ENCODE measurements around the gene YIPF4. TPM values are rescaled to one million over a fixed set of nuclear protein-coding genes. Genes with fewer than 3 reads are reported as not detected.
"Not testable (repeated sequence)": the region's sequence is repeated elsewhere in the genome, so short reads cannot be mapped to it uniquely, and the experiment has no call there.

YIPF4 gene
- total RNA-seq, 2 donors from 2014 or later = 24.9 to 25.8 TPM

DNA sequence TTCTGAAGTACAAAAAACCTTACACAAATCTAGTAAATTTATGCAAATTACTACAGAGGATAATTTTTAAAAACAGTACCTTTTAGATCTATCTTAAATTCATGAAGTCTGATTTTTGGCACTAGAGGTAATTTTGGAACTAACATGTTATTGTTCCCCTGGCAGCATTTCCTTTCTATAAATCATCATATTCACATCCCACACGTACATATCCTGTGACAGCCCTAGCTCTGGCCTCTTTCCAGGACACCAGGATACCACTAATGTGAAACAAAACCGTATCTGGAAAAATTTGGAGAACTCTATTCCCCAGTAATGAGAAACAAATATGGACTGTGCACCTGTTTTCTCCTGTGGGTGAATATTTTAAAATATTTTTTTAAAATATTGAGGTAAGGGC lies 65.1 kb downstream of the YIPF4 start:
- H3K27ac Mint-ChIP-seq = no peak overlapping the region
- H3K9ac ChIP-seq (ENCODE audit: extremely low read depth, low read length, poor library complexity, severe bottlenecking) = no peak overlapping the region

GRCh38 chr2:32350797-32351196 lies 73.1 kb downstream of the YIPF4 start:
- not testable (repeated sequence) for H3K27me3 Mint-ChIP-seq (ENCODE audit: insufficient read depth); H3K27ac ChIP-seq (ENCODE audit: low read depth, low read length); H3K4me3 Mint-ChIP-seq; H3K4me1 Mint-ChIP-seq; H3K9me3 Mint-ChIP-seq; H3K36me3 Mint-ChIP-seq (ENCODE audit: low read depth); DNase-seq; H3K4me1 ChIP-seq (ENCODE audit: control insufficient read depth, insufficient read depth, low read length); H3K27ac Mint-ChIP-seq; H3K36me3 ChIP-seq (ENCODE audit: control insufficient read depth, insufficient read depth, low read length); H3K4me3 ChIP-seq (ENCODE audit: low read length); H3K9me3 ChIP-seq (ENCODE audit: control insufficient read depth, low read length); H3K27me3 ChIP-seq (ENCODE audit: control insufficient read depth, insufficient read depth, low read length, poor library complexity, severe bottlenecking); H3K9ac ChIP-seq (ENCODE audit: extremely low read depth, low read length, poor library complexity, severe bottlenecking)
- 95 to 100% methylated on average over 2 to 3 of the region's 3 CpGs for WGBS, 2 experiments (ENCODE audit: insufficient coverage in 1 of 2, insufficient read length in 1 of 2)

More for the DNA sequence above, 65.1 kb downstream of the YIPF4 start:
- H3K4me1 ChIP-seq (ENCODE audit: control insufficient read depth, insufficient read depth, low read length) = no peaks in the 10 kb centered on the region
- H3K4me3 ChIP-seq (ENCODE audit: low read length) = no peak overlapping the region
- H3K4me1 Mint-ChIP-seq = no peaks in the 10 kb centered on the region
- H3K36me3 ChIP-seq (ENCODE audit: control insufficient read depth, insufficient read depth, low read length) = no peaks in the 10 kb centered on the region
- no peaks in the 10 kb centered on the region for H3K27me3 ChIP-seq (ENCODE audit: control insufficient read depth, insufficient read depth, low read length, poor library complexity, severe bottlenecking)
- no peaks in the 10 kb centered on the region for H3K27me3 Mint-ChIP-seq (ENCODE audit: insufficient read depth)
- H3K36me3 Mint-ChIP-seq (ENCODE audit: low read depth) = no peaks in the 10 kb centered on the region
- no peak for TF ChIP-seq CTCF (conservative IDR thresholded peaks at IDR 0.05)
- 90 to 94% methylated on average over 2 of the region's 2 CpGs for WGBS, 2 experiments (ENCODE audit: insufficient coverage in 1 of 2, insufficient read length in 1 of 2)
- H3K9me3 ChIP-seq (ENCODE audit: control insufficient read depth, low read length) = no peaks in the 10 kb centered on the region
- no peaks in the 10 kb centered on the region for H3K9me3 Mint-ChIP-seq
- H3K27ac ChIP-seq (ENCODE audit: low read depth, low read length) = no peak overlapping the region
- no peak for DNase-seq
- H3K4me3 Mint-ChIP-seq = no peak overlapping the region

GRCh38 chr2:32355976-32356680 lies 78.4 kb downstream of the YIPF4 start:
- Histone ChIP-seq H3K9ac (ENCODE audit: extremely low read depth, low read length, poor library complexity, severe bottlenecking) (peak overlapping the region; percentile 76), H3K4me1 (ENCODE audit: control insufficient read depth, insufficient read depth, low read length) (no peaks in the 10 kb centered on the region), H3K27me3 (ENCODE audit: control insufficient read depth, insufficient read depth, low read length, poor library complexity, severe bottlenecking) (no peaks in the 10 kb centered on the region), H3K9me3 (ENCODE audit: control insufficient read depth, low read length) (no peaks in the 10 kb centered on the region), H3K4me3 (ENCODE audit: low read length) (peak overlapping the region; percentile 94), H3K36me3 (ENCODE audit: control insufficient read depth, insufficient read depth, low read length) (peaks cover 1% of the 10 kb centered on the region), H3K27ac (ENCODE audit: low read depth, low read length) (peak overlapping the region; percentile 85)
- Mint-ChIP-seq H3K4me1 (peaks cover 19% of the 10 kb centered on the region), H3K27me3 (ENCODE audit: insufficient read depth) (no peaks in the 10 kb centered on the region), H3K27ac (peak overlapping the region; percentile 95), H3K9me3 (no peaks in the 10 kb centered on the region), H3K4me3 (peak overlapping the region; percentile 96), H3K36me3 (ENCODE audit: low read depth) (peaks cover 4% of the 10 kb centered on the region)
- TF ChIP-seq CTCF (conservative IDR thresholded peaks at IDR 0.05) = no peak
- no peak for DNase-seq
- WGBS, 2 experiments (ENCODE audit: insufficient coverage in 1 of 2, insufficient read length in 1 of 2) = 3 to 12% methylated on average over 7 to 10 of the region's 10 CpGs
